AG04449 (cell line): Measurements from ENCODE around the gene ERAP2.
A peak's percentile ranks its signal among the peaks of the same experiment; 100 is the strongest.

Source experiments
- CTCF ChIA-PET: fragments of 350-600 bp; formaldehyde crosslinking; extraction: SDS; loops from one replicate; lab custom pipeline; 2021; ENCODE audit warnings: antibody characterized with exemption; lab: Yijun Ruan, JAX
- POLR2A ChIA-PET: fragments of 400-600, 350-600 bp; formaldehyde crosslinking; extraction: SDS; loops from one replicate; lab custom pipeline; 2020; ENCODE audit warnings: antibody characterized with exemption, inconsistent platforms; lab: Yijun Ruan, JAX
- DNase-seq: peaks from one replicate; pipeline ENCODE4 v3.0.0-alpha.2; 2010; ENCODE audit warnings: low read depth, low spot score
- H3K4me3 ChIP-seq: 2 replicates; pipeline ENCODE4 v1.5.1; 2011; ENCODE audit warnings: low read depth, mild to moderate bottlenecking, control low read depth, low read length
- CTCF ChIP-seq: IDR thresholded peaks from one replicate; pipeline ENCODE4 v1.5.1; 2011; ENCODE audit warnings: mild to moderate bottlenecking, moderate library complexity, low read length, control low read depth, inconsistent platforms; ENCODE audit not compliant: insufficient read depth; ENCODE audit errors: missing control alignments

The ERAP2 gene

GRCh38 chr5:96883871-96884270 is 7.6 kb downstream of the ERAP2 start:
- POLR2A ChIA-PET = no interaction called here

GRCh38 chr5:96884995-96885394 is 8.7 kb downstream of the ERAP2 start:
- ChIA-PET CTCF (interaction anchor here (2.2 kb wide), 1 partner anchor 16 kb away, joined by 8 read pairs; no protein-coding TSS in a partner anchor), POLR2A (no interaction called here)
- no peak overlapping the region for H3K4me3 ChIP-seq
- no peak for TF ChIP-seq CTCF
- DNase-seq = no peak

More at GRCh38 chr5:96883871-96884270, 7.6 kb downstream of the ERAP2 start:
- no peak overlapping the region for H3K4me3 ChIP-seq
- no peak for TF ChIP-seq CTCF
- CTCF ChIA-PET = interaction anchor here (1.6 to 2.2 kb wide), 2 partner anchors 15 kb away, joined by 8 to 9 read pairs; no protein-coding TSS in a partner anchor
- no peak for DNase-seq

- no peak for DNase-seq
- H3K4me3 ChIP-seq = no peak overlapping the region
- ChIA-PET POLR2A (no interaction called here), CTCF (interaction anchor here (0.7 to 2.2 kb wide), 2 partner anchors 17 to 27 kb away, joined by 3 to 8 read pairs; no protein-coding TSS in a partner anchor)
- TF ChIP-seq CTCF = no peak
Observed at GRCh38 chr5:96885518-96886338, 9.4 kb downstream of the ERAP2 start.

GRCh38 chr5:96893342-96893741 is 17.0 kb downstream of the ERAP2 start:
- CTCF ChIA-PET = interaction anchor here (1.0 to 1.6 kb wide), 2 partner anchors 24 to 268 kb away, joined by 4 to 8 read pairs; no protein-coding TSS in a partner anchor
- POLR2A ChIA-PET = interaction anchor here (1.0 kb wide), 1 partner anchor 43 kb away, joined by 3 read pairs; the partner anchor contains the start of gene LNPEP
- no peak overlapping the region for H3K4me3 ChIP-seq
- TF ChIP-seq CTCF = no peak
- peak; percentile 63 for DNase-seq

- H3K4me3 ChIP-seq = no peak overlapping the region
- no peak for TF ChIP-seq CTCF
- ChIA-PET CTCF (interaction anchor here (0.8 to 1.0 kb wide), 3 partner anchors 13 to 265 kb away, joined by 3 to 4 read pairs (median 3); no protein-coding TSS in a partner anchor), POLR2A (no interaction called here)
- DNase-seq = no peak
Observed at GRCh38 chr5:96896276-96896675, 20.0 kb downstream of the ERAP2 start.

GRCh38 chr5:96896806-96897205 is 20.5 kb downstream of the ERAP2 start:
- no peak overlapping the region for H3K4me3 ChIP-seq
- POLR2A ChIA-PET = no interaction called here
- no peak for DNase-seq
- TF ChIP-seq CTCF = no peak
- CTCF ChIA-PET = interaction anchor here (0.8 to 1.0 kb wide), 2 partner anchors 25 to 265 kb away, joined by 3 to 4 read pairs; no protein-coding TSS in a partner anchor
